GM21717 (cell line): ENCODE results near the gene FARP2.
A peak's percentile ranks its signal among the peaks of the same experiment; 100 is the strongest.
"Not testable (repeated sequence)": the region's sequence is repeated elsewhere in the genome, so short reads cannot be mapped to it uniquely, and the experiment has no call there.

Experiments
- ATAC-seq: cut with Tn5 transposase; IDR thresholded peaks from one replicate; pipeline ENCODE4 v1.9.1; 2021; ENCODE audit warnings: mild to moderate bottlenecking, moderate library complexity; ENCODE audit not compliant: unreplicated experiment

Gene FARP2

DNA sequence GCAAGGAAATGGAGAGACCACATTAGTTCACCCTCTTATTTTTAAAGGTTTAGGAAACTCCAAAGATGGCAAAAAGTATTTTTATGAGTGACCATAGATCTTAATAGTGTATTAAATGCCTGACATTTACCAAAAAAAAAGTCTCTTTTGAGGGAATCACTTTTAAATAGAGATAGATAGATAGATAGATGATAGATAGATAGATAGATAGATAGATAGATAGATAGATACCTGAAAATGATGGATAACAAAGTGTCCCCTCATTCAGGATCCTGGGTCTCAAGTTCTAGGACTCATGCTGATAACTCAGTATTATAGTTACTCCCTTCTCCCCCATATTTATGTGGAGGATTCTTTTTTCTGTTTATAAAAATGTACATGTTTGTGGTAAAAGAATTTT, 52.8 kb downstream of the FARP2 start:
- ATAC-seq, result no peak

DNA sequence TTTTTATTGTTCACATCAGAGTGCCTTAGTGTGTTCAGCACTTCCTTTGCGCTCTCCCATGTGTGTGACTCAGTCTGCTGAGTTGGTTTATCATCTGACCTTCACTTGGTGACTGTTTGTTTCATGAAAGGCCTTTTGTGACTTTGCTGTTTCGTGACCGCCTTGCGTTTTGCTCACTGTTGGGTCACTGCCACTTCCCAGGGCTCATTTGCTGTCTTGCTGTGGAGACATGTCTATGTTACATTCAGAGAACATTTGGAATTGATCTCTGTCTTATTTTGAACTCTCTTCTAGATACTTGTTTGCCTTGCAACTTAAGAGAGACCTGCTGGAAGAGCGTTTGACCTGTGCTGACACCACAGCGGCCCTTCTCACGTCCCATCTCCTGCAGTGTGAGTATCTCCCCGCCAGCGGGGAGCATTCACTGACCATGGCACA, 54.7 kb downstream of the FARP2 start:
- no peak for ATAC-seq

DNA sequence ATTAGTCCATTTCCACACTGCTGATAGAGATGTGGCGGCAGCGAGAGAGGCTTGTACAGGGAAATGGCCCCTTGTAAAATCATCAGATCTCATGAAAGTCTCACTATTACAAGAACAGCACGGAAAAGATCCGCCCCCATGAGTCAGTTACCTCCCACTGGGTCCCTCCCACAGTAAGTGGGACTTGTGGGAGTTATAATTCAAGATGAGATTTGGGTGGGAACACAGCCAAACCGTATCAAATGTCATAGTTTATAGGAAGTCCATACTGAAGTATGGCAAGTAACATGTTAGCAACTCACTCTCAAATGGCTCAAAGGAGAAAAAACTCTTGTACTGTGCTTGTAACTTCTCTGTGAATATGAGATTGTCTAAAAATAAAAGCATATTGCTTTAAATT, 56.1 kb downstream of the FARP2 start:
- ATAC-seq, result no peak

GRCh38 chr2:241413501-241413900, 57.4 kb downstream of the FARP2 start:
- ATAC-seq, result not testable (repeated sequence)

- no peak for ATAC-seq
Observed at GRCh38 chr2:241413929-241414580, 58.0 kb downstream of the FARP2 start.

DNA sequence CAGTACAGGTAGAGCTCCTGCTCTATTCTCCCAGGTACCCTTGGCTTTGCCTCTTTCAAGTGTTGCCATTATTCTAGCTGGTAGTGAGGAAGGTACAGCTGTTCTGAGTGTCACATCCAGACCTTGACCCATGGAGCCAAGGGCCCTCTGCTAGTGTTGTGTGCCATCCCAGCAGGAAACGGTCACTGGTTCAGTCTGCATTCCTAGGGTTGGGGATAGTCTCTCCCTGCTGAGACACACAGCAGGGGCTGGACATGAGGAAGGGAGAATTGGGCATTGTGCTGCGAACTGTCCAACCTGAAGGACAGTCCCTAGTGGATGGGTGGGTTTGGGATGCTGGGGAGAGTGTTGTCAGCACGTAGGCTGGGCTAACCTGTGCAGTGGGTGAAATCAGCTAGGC, 59.1 kb downstream of the FARP2 start:
- no peak for ATAC-seq

DNA sequence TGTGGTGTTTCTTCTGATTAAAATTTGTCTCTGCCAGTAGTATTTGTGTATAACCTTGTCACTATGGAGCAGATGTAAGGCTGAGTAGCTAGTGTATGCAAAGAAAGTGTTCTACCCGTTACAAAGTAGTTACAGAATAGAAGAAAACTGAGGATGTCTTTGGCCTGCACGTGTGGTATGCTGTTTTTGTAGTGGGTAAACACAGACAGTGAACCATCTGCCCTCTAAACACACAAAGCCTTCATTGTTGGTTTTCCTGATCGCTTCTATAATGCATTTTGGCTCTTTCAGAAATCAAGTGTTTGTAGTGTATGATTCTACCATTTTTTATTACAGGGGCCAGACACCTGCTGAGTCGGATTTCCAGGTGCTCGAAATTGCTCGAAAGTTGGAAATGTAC, 61.5 kb downstream of the FARP2 start:
- no peak for ATAC-seq

GRCh38 chr2:241421330-241421729, 65.2 kb downstream of the FARP2 start:
- ATAC-seq, result no peak

DNA sequence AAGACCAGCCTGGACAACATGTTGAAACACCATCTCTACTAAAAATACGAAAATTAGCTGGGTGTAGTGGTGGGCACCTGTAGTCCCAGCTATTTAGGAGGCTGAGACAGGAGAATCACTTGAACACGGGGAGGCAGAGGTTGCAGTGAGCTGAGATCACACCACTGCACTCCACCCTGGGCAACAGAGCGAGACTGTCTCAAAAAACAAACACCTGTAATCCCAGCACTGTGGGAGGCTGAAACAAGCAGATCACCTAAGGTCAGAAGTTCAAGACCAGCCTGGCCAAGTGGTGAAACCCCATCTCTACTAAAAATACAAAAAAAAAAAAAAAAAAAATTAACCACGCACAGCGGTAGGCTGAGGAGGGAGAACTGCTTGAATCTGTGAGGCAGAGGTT, 65.9 kb downstream of the FARP2 start:
- ATAC-seq, result not testable (repeated sequence)

GRCh38 chr2:241422350-241422749, 66.3 kb downstream of the FARP2 start:
- no peak for ATAC-seq

DNA sequence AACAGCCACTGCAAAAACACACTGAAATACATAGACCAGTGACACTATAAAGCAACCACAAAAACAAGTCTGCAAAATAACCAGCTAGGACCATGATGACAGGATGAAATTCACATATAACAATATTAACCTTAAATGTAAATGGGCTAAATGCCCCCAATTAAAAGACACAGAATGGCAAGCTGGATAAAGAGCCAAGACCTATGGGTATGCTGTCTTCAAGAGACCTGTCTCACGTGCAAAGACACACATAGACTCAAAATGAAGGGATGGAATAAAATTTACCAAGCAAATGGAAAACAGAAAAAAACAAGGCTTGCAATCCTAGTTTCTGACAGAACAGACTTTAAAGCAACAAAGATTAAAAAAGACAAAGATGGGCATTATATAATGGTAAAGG, 67.4 kb downstream of the FARP2 start:
- not testable (repeated sequence) for ATAC-seq

- no peak for ATAC-seq
Observed at GRCh38 chr2:241425368-241425767, 69.3 kb downstream of the FARP2 start.

DNA sequence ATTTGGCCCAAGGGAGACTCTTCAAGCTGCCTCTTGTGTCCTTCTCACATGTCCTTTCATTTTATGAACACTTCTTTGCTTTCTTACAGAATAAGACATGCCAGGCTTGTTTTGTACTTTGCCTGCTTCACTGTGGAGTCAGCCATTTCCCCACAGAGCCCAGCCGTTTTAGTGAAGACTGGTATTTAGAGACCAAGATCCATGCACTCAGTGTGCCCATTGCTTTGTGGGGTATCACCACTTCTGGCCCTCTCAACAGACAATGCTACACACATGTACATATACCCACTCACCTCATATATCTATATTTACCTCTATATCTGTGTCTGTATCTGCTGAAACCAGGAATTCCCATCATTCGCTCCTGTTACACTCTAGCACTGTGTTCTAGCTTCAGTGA, 74.1 kb downstream of the FARP2 start:
- ATAC-seq, result no peak

DNA sequence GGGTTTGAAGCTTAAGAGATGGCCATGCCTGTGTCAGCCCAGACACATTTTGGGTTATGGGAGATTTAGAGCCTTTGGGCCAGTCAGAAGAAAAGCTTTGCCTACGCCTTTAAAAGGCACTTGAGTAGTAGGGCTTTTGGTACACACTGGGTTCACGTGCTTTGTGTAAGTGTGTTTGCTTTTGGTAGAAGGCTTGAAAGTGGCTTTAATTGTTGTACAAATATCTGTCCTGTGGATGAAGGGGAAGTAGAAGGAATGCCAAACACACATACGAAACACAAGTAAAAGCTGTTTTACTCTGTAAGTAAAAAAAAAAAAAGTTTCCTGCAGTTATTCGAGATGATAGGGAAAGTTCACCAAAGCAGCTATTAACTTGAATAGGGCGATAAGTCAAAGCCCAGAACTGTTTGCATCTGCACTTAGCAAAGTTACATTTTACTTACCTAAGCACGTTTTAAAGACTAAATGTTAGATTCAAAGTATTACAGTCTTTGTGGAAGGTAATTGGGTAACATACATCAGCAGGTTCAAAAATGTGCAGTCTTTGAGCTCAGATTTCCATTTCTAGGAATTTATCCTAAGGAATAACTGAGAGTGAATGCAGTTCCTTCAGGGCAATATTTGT, 76.9 kb downstream of the FARP2 start:
- no peak for ATAC-seq

DNA sequence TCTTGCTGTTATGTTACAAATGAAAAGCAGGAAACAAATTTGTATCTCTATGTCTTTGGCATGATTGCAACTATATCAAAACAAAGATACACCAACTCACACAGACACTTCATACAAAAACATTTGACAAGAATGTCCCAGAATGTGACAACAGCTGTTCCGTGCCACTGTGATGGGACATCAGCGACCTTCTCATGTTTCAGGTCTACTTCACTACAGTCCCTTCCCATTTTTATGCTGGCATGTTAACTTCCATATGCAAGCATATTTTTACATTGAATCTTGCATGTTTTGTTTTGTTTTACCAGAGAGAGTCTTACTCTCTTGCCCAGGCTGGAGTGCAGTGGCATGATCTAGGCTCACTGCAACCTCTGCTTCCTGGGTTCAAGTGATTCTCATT, 81.1 kb downstream of the FARP2 start:
- no peak for ATAC-seq

DNA sequence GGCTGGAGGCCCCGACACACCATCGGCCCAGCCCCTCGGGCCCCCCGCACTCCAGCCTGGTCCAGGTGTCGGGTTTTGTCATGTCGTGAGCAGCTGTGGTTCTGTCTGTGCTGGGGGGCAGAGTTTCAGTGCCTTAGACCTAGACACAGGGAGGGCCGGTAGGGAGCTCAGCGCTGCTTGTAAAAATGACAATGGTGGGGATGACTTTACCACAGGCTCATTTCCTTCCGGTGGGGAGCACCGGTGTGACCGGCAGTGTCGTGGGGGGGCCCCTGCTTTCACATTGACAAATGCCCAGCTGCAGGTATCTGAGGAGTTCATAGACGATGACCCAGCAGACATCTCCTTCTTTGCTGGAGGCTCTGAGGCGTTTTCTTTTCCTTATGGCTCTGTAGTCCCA, 85.4 kb downstream of the FARP2 start:
- ATAC-seq, result no peak

DNA sequence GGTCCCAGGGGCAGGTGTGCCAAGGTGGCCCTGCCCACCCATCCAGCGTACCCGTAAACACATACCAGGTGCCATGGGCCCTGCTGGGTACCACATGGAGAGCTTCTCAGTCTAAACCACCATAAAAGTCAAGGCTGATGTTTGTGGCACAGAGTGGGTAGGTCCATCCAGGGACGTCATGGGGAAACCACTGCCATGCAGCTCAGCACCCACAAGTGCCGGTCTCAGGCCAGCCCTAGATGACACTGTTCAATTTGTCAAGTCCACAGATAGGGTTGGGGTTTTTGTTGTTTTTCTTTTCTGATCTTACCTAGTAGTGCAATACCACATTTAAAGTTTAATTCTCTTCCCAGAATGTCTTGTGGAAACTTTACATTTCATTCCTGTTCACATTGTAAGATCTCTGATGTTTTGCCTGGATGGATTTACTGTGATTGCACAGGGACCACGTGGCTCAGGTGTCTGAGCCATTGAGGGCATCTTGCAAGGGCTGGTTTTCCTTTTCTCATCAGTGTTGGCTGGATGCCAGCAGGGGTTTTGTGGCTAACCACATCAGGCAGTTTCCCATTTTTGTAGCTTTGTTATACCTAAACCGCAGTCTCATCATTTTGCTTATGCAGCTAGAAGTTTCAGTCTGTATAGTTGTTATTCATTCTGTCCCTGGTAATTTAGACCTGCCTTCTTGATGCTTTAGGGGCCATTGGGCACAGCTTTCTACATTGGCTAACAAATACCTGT, 87.6 kb downstream of the FARP2 start:
- no peak for ATAC-seq

DNA sequence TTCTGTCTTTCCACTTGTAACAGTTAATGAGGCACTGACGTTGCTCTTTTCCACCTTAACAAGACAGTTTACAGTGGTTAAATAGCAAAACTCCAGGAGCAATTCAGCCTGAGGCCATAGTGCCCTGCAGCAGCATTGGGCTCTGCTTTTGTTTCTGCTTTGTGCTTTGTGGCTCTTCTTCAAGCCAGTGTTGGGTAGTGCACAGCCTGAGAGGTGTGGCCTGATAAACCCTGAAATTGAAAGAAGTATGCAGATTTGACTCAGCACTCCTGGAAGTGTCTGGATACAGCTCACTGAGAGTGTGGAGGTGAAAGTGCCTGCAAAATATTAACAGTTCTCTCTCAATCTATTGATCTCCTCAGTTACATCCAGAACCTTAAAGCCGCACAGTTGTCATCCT, 89.3 kb downstream of the FARP2 start:
- ATAC-seq, result peak; percentile 55

DNA sequence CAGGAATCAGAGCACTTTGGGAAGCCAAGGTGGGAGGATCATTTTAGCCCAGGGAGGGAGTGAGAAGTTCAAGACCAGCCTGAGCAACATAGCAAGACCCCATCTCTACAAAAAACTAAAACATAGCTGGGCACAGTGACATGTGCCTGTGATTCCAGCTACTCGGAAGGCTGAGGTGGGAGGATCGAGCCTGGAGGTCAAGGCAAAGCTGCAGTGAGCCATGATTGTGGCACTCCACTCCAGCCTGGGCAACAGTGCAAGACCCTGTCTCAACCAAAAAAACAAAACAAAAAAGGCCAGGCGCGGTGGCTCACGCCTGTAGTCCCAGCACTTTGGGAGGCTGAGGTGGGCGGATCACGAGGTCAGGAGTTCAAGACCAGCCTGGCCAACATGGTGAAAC, 94.0 kb downstream of the FARP2 start:
- not testable (repeated sequence) for ATAC-seq

DNA sequence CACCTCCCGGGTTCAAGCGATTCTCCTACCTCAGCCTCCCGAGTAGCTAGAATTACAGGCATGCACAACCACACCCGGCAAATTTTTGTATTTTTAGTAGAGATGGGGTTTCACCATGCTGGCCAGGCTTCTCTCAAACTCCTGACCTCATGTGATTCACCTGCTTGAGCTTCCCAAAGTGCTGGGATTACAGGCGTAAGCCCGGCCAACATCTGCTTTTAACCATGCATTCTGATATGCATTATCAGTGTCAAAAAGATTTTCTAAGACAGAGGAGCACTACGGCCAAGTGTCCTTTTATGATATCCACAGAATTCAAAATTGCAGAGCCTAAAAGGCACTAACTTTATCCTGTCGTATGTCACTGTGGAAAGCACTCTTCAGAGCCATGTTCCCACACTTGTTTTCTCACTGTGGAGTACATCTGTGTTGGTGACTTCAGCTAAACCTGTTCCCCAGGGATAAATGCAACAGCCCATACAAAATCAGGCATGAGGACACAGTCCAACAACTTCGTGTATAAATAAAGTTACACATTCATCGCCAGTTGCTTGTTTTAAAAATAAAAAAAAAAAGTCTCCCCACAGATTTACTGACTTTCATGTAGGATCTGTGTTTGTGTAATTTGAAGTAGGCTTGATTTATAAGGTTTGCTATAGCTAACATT, 95.9 kb downstream of the FARP2 start:
- no peak for ATAC-seq

- not testable (repeated sequence) for ATAC-seq
Observed at GRCh38 chr2:241453919-241454318, 97.8 kb downstream of the FARP2 start.
